AG04450 (cell line): ENCODE data around the gene DUSP19. TPM values are rescaled to one million over a fixed set of nuclear protein-coding genes. Genes with fewer than 3 reads are reported as not detected.
A peak's percentile ranks its signal among the peaks of the same experiment; 100 is the strongest.
"Not testable (repeated sequence)": the region's sequence is repeated elsewhere in the genome, so short reads cannot be mapped to it uniquely, and the experiment has no call there.

Experiments
- CTCF ChIA-PET: fragments of 300-600, 350-600 bp; formaldehyde crosslinking; extraction: SDS; loops from one replicate; lab custom pipeline; 2022; ENCODE audit warnings: antibody characterized with exemption, inconsistent platforms; lab: Charles Lee
- POLR2A ChIA-PET: fragments of 350-600 bp; formaldehyde crosslinking; extraction: SDS; loops from one replicate; lab custom pipeline; 2021; ENCODE audit warnings: antibody characterized with exemption, inconsistent platforms; lab: Yijun Ruan, JAX
- DNase-seq: peaks from one replicate; pipeline ENCODE4 v3.0.0-alpha.2; 2011; ENCODE audit warnings: low read depth, low spot score
- H3K27ac ChIP-seq: one replicate; pipeline ENCODE4 v1.5.1; 2012; ENCODE audit warnings: low read depth, low read length, control low read depth
- H3K27me3 ChIP-seq: one replicate; pipeline ENCODE4 v1.6.0; 2012; ENCODE audit warnings: low read length; ENCODE audit not compliant: control insufficient read depth, insufficient read depth
- H3K4me3 ChIP-seq: 2 replicates; pipeline ENCODE4 v1.5.1; 2011; ENCODE audit warnings: mild to moderate bottlenecking, low read depth, low read length, control low read depth
- H3K9me3 ChIP-seq: 2 replicates; pipeline ENCODE4 v1.5.1; 2012; ENCODE audit warnings: low read length; ENCODE audit not compliant: control insufficient read depth, insufficient read depth
- polyA plus RNA-seq: library from polyadenylated mRNA; depleted of rRNA; stranded (reverse); fragments of >200 nt; gene quantifications from 2 replicates; pipeline ENCODE4 v1.2.3, GENCODE V29; 2011
- TF ChIP-seq, protein P1 (sequence below): IDR thresholded peaks from 2 replicates; pipeline ENCODE4 v1.5.1; 2011; ENCODE audit warnings: low read depth, low read length, control low read depth, inconsistent platforms

Gene DUSP19
- polyA plus RNA-seq, 1 experiment, result 3.6 TPM

DNA sequence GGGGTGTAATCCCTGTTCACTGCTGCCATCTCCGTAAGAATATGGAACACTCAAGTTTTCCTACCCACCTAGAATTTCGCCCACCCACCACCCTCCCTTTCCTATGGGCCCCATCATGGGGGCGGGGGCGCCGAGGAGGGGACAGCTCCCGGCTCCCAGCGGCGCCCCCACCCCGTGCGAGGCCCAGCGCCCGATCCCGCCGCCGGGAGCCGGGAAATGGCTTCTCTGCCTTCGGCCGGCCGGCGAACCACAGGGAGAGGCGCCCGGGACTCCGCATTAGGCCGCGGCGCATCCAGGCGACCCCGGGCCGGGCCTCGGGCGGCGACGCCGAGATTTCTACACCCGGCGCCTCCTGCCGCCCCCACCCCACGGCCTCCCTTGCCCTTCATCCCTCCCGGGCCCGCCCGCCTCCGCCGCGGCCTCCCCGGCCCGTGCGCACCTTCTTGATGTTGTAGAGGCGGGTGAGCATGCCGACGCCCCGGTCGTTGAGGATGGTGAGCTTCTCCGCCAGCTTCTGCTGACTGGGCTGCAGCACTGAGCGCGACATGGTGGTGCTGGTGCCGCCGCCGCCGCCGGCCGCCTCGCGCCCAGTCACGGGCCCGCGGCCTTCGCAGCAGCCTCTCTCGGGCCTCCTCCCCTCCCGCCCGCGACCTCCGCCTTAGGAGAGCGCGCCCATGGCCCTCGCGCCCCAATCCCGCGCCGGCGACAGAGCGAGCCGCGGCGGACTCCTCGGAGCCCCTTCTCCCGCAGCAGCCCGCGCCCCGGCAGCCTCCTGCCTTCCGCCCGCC, 40.8 kb upstream of the DUSP19 start:
- peak overlapping the region; percentile 77 for H3K27ac ChIP-seq
- POLR2A ChIA-PET, result no interaction called here
- CTCF ChIA-PET, result interaction anchor here (0.5 to 1.0 kb wide), 5 partner anchors 11 to 103 kb away, joined by 3 to 4 read pairs (median 3); no protein-coding TSS in a partner anchor
- H3K27me3 ChIP-seq, result no peaks in the 10 kb centered on the region
- TF ChIP-seq, protein P1, sequence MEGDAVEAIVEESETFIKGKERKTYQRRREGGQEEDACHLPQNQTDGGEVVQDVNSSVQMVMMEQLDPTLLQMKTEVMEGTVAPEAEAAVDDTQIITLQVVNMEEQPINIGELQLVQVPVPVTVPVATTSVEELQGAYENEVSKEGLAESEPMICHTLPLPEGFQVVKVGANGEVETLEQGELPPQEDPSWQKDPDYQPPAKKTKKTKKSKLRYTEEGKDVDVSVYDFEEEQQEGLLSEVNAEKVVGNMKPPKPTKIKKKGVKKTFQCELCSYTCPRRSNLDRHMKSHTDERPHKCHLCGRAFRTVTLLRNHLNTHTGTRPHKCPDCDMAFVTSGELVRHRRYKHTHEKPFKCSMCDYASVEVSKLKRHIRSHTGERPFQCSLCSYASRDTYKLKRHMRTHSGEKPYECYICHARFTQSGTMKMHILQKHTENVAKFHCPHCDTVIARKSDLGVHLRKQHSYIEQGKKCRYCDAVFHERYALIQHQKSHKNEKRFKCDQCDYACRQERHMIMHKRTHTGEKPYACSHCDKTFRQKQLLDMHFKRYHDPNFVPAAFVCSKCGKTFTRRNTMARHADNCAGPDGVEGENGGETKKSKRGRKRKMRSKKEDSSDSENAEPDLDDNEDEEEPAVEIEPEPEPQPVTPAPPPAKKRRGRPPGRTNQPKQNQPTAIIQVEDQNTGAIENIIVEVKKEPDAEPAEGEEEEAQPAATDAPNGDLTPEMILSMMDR, result no peak
- H3K4me3 ChIP-seq, result peak overlapping the region; percentile 82
- no peaks in the 10 kb centered on the region for H3K9me3 ChIP-seq
- no peak for DNase-seq

- TF ChIP-seq, protein P1, result peak; percentile 48
- Histone ChIP-seq H3K27me3 (no peaks in the 10 kb centered on the region), H3K27ac (peak within 1 kb of the TSS; percentile 83), H3K4me3 (peak within 1 kb of the TSS; percentile 82), H3K9me3 (no peaks in the 10 kb centered on the region)
- ChIA-PET POLR2A (no interaction called here), CTCF (interaction anchor here (0.9 to 1.4 kb wide), 2 partner anchors 14 to 32 kb away, joined by 3 to 5 read pairs; no protein-coding TSS in a partner anchor)
- DNase-seq, result peak; percentile 46
Measured at GRCh38 chr2:183038341-183039300, 39.9 kb upstream of the DUSP19 start, which contains the start of gene NCKAP1. NCKAP1 (minus strand) TSS chr2:183038457; CDS start chr2:183038099, 358 bp downstream.

DNA sequence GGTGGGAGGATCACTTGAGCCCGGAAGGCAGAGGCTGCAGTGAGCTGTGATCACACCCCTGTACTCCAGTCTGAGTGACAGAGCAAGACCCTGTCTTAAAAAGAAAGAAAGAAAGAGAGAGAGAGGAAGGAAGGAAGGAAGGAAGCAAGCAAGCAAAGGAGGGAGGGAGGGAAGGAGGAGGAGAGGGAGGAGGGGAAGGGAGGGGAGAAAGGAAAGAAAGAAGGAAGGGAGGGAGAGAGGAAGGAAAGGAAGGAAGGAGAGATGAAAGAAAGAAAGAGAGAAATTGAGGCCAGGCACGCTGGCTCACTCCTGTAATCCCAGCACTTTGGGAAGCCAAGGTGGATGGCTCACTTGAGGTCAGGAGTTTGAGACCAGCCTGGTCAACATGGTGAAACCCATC, 37.9 kb upstream of the DUSP19 start:
- no peak overlapping the region for H3K27ac ChIP-seq
- no peaks in the 10 kb centered on the region for H3K9me3 ChIP-seq
- TF ChIP-seq, protein P1, result no peak
- no peak overlapping the region for H3K4me3 ChIP-seq
- DNase-seq, result no peak
- ChIA-PET POLR2A (no interaction called here), CTCF (no interaction called here)
- H3K27me3 ChIP-seq, result peaks cover 6% of the 10 kb centered on the region

- DNase-seq, CTCF ChIA-PET, POLR2A ChIA-PET, H3K27ac ChIP-seq, H3K27me3 ChIP-seq, H3K4me3 ChIP-seq, H3K9me3 ChIP-seq: not testable (repeated sequence)
Measured at GRCh38 chr2:183043580-183043979, 35.0 kb upstream of the DUSP19 start.

- POLR2A ChIA-PET, CTCF ChIA-PET, H3K4me3 ChIP-seq: not testable (repeated sequence)
Measured at GRCh38 chr2:183047486-183048125, 30.9 kb upstream of the DUSP19 start.

More at GRCh38 chr2:183047486-183048125, 30.9 kb upstream of the DUSP19 start:
- DNase-seq, H3K9me3 ChIP-seq, H3K27ac ChIP-seq: not testable (repeated sequence)
- H3K27me3 ChIP-seq, result peaks cover 18% of the 10 kb centered on the region
